Fibroblast of pulmonary artery (primary cell): Measurements from ENCODE around the gene CDKL4.

ENCODE experiments used
- DNase-seq: peaks from one replicate; pipeline ENCODE4 v3.0.0-alpha.2; 2010; ENCODE audit warnings: low read depth
- H3K4me3 ChIP-seq: replicated peaks from 2 replicates; pipeline ENCODE4 v1.5.1; 2011; ENCODE audit warnings: low read depth, mild to moderate bottlenecking, control low read depth, low read length, moderate library complexity
- TF ChIP-seq, protein P1 (sequence below): IDR thresholded peaks from 2 replicates; pipeline ENCODE4 v1.5.1; 2011; ENCODE audit warnings: mild to moderate bottlenecking, control low read depth, low read length, inconsistent platforms; ENCODE audit errors: missing control alignments

CDKL4 gene

DNA sequence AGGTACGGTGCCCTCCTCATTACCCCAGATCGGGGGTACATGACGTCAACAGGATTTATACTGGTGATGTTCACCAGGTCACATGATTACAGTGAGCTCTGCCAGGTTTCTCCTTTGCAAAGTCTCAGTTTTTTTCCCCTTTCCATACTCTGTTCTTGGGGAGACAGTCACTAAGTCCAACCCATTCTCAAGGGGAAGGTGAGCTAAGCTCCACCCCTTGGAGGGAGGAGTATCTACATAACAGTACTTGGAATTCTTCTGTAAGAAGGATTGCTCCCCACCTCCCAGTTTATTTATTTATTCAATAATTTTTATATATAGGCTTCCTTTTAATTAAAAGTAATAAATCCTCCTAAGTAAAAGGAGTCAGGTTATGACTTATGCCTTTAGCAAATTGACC, 88.8 kb downstream of the CDKL4 start:
- no peak for DNase-seq
- no peak overlapping the region for H3K4me3 ChIP-seq
- TF ChIP-seq, protein P1, sequence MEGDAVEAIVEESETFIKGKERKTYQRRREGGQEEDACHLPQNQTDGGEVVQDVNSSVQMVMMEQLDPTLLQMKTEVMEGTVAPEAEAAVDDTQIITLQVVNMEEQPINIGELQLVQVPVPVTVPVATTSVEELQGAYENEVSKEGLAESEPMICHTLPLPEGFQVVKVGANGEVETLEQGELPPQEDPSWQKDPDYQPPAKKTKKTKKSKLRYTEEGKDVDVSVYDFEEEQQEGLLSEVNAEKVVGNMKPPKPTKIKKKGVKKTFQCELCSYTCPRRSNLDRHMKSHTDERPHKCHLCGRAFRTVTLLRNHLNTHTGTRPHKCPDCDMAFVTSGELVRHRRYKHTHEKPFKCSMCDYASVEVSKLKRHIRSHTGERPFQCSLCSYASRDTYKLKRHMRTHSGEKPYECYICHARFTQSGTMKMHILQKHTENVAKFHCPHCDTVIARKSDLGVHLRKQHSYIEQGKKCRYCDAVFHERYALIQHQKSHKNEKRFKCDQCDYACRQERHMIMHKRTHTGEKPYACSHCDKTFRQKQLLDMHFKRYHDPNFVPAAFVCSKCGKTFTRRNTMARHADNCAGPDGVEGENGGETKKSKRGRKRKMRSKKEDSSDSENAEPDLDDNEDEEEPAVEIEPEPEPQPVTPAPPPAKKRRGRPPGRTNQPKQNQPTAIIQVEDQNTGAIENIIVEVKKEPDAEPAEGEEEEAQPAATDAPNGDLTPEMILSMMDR, result no peak

DNA sequence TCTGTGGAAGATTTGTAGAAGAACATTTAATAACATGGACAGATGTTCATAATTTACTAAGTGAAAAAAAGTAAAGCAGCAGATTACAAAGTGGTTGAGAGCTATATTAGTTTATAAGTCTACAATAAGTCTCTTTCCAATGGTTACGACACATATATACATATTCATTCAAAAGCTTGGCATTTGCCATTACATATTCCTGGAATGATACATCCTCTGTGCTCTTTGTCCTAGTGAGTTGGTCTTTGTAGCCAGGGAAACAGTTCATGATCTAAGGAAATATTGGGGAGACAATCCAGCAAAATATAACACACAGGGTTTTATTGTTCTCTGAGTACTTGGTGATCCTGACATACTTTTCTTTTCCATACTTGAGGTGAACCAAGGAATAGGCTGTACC, 90.5 kb downstream of the CDKL4 start:
- TF ChIP-seq, protein P1, result no peak
- DNase-seq, result peak; percentile 45

DNA sequence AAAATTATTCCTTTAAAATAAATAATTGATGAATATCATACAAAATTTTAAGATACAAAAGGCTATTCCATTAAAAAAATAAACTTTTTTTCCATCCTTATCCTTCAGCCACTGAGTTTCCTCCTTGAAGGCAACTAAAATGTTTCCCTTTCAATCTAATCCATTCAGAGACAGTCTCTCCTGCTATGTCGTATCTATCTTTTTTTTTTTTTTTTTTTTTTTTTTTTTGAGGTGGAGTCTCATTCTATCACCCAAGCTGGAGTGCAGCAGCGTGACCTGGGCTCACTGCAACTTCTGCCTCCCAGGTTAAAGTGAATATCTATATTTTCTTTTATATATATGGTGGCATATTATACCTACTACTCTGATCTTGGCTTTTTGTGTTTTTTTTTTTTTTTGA, 91.3 kb downstream of the CDKL4 start:
- TF ChIP-seq, protein P1, result no peak
- no peak for DNase-seq
- H3K4me3 ChIP-seq, result no peak overlapping the region

More for the DNA sequence above, 90.5 kb downstream of the CDKL4 start:
- H3K4me3 ChIP-seq, result no peak overlapping the region

DNA sequence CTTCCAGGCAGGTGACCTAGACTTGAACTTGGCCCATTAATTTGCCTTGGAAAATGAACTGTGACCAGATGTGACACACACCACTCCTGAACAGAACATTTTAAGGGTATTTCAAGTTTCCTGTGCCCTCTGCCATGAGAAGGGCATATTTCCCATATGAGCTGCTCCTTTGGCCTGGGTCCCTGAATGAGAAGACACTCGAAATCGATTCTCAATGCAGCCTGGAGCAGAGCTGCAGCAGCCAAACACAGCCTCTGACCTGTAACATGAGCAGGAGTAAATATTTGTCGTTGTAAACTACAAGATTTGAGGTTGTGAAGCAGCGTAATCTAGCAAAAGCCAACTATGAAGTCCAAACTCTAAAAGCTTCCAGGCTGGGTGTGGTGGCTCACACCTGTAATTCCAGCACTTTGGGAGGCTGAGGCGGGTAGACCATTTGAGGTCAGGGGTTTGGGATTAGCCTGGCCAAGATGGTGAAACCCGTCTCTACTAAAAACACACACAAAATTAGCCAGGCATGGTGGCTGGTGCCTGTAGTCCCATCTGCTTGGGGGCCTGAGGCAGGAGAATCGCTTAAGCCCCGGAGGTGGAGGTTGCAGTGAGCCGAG, 92.8 kb downstream of the CDKL4 start:
- H3K4me3 ChIP-seq, result no peak overlapping the region
- DNase-seq, result no peak
- TF ChIP-seq, protein P1, result no peak

DNA sequence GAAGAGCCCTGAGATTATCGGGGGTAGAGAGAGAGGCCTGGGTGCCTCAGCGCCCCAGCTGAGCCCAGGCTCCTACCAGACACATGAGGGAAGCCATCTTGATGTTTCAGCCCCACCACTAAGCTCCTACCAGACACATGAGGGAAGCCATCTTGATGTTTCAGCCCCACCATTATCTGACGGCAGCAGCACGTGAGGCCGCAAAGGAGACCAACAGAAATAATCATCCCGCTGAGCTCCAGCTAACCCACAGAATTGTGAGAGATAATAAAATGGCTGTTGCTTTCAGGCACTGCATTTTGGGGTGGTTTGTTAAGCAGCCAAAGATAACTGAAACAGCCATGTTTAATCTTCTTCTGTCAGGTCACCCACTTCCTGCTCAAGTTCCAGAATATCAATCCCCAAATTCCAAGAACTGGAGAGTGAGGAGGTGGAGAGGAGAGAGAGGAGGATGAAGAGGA, 93.6 kb downstream of the CDKL4 start:
- TF ChIP-seq, protein P1, result no peak
- no peak overlapping the region for H3K4me3 ChIP-seq
- DNase-seq, result no peak

DNA sequence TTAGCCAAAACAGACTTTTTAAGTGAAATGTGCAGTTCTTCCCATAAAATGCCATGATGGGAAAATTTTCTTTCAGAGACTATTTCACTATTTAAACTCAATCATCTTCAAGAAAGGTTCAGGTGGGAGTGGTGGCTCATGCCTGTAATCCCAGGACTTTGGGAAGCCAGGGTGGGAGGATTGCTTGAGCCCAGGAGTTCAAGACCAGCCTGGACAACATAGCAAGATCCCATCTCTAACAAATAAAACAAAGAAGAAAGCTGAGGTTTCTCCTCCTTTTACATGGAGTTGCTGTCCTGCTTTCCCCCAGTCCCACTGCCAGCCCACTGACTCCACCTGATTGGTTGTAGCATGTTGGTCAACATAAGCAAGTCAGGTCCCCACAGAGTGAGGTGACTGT, 97.1 kb downstream of the CDKL4 start:
- DNase-seq, result no peak
- TF ChIP-seq, protein P1, result no peak
- no peak overlapping the region for H3K4me3 ChIP-seq

DNA sequence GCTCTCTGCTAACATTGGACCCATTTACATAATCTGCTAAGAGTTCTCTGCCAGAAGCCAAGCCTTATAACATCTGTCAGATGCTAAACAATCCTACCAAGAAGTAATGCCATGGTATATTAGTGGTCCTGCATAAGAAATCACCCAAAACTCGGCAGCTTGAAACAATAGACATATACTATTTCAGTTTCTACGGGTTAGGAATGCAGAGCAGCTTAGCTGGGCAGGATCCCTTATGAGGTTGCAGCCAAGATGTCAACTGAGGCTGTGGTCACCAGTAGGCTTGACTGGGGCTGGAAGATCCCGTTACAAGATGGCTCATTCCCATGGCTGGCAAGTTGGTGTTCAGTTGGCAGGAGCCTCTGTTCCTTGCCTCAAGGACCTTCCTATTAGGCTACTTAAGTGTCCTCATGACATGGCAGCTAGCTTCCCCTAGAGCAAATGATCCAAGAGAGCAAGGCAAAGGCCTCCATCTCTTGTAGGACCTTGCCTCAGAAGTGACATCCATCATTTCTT, 97.8 kb downstream of the CDKL4 start:
- no peak overlapping the region for H3K4me3 ChIP-seq
- TF ChIP-seq, protein P1, result no peak
- DNase-seq, result no peak
